NCI-H187 treated with DMSO at 0.1 percent for 48 hours (cell line): ENCODE measurements around the gene MELTF.

Experiments
- DNase-seq: peaks from one replicate; lab custom pipeline; 2025; lab: John Stamatoyannopoulos, UW

The MELTF gene

DNA sequence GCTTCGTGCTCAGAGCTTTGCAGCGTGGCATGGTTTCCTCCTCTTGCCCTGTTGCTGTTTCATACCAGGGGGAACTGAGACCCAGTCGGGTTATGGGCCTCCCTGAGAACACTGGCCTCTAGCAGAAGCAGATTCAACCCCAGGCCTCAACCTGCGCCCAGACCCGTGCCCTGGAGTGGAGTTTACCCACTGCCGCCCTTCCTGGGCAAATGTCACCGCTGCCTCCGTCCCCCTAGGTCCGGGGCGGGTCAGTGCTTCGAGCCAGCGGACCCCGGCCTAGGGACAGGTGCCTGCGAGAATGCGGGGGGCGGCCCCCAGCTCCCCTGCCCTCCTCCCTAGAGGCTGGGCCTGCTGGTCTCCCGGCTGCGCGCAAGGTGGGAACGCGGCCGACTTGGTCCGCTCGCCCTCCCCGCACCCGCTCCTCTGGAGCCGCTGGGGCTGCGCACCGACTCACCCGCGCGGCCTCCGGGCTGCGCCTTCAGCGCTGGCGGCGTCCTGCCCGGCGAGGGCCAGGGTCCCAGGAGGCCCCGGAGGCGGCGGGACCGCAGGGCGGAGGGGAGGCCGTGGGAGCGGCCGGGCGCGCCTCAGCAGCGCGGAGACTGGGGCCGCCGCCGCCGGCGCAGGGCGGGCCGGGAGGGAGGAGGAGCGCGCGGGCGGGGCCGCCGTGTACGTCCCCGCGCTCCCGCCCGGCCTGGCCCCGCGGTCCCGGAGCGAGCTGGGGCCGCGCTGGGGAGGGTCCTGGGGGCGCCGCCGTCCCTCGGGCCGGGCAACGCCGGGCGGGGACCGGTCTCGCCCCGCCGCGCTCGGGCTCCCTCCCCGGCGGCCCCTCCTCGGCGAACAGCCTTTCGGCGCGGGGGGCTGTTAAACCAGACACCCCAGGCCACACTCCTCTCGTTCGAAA lies 61.1 kb downstream of the MELTF start, which contains the start of gene PIGZ:
TSS of gene PIGZ (minus strand) at position 601 of the 901 bp plus-strand sequence. CDS start 16,802 bp downstream, outside the sequence.
- no peak for DNase-seq

DNA sequence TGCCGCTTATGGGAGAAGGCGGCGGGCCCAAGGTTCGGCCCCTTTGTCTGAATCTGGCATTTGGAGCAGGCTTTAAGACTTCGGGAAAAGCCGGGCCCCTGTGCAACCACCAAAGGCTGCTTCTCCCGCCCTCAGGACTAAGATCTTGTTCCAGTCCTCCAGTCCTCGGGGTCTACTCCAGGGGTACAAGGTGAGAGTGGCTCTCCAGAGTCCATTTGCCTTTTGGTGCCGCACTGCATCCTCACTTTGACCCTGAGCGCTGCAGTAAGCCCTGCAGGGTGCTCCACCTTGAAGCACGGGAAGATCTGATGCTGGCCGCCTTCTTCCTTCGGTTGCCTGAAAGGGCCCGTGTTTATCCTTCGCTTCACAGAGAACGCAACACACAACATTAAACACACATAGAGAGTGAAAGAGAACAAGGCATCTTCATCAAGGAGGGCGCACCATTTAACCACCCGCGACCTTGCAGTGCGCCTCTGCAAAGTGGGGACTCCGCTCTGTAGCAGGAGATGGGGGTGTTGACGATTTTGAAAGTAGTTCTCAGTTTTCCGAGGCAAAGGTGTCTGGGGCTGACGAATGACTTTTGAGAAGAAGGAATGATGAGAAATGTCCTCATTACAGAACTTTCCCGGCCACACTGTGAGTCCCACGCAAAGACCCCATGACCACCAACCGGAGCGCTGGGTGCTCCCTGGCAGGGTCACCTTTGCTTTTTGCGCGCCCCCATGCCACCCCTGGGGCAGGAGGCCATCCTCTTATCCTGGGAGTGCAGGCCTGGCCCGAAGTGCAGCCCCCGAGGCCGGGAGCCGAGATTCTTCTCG lies 62.0 kb downstream of the MELTF start:
- DNase-seq = no peak

DNA sequence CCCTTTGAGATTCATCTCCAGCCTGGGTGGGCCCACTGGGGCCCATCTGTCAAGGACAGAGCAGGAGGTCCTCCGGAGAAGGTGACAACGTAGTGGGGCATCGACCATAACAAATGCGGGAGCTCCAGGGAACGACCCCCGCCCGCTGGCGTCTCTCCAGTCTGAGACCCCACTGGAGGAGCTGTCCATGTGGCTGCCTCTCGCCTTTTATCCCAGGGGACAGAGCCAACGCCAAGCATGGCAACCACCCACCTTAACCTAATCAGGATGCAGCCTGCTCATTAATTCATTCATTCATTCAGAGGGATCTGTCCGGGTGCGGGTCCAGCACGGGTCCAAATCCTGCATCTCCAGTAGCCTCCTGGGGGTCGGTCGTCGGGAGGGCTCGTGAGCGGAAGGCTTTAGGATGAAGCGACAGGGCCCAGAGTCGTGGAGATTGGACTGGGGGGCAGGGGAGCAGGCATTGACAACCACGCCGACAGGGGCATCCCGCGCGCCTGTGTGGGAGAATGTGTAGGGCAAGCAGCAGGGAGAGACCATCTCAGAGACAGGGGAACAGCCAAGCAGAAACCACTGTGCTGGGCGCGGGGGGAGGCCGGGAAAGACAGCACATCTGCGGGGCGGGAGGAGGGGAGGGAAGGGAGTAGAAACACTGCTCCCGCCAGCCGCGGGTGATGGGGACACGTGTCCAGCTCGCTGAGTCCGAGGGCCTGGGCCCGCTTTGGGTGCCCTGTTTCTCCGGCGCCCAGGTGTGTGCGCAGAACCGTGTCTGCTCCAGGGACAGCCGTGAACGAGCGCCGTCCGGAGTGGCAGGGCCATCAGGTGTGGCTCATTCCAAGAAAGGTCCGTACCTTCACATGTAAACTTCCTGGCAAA lies 62.9 kb downstream of the MELTF start:
- no peak for DNase-seq

DNA sequence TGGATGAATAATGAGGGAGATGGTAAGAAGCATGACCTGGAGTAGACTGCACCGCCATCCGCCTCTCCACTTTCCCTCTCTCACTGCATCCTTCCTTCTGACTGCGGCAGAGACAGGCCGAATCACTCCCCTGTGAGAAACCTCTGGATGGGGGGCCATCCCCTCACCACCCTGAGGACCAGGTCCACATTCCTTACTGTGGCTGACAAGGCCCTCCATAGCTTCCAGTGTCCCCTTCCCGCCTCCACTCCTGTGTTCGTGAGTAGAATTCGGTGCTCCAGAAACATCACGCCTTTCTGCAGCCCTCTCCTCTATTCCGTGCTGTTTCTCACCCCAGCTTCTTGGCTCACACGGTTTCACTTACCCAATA lies 63.8 kb downstream of the MELTF start:
- DNase-seq = no peak

DNA sequence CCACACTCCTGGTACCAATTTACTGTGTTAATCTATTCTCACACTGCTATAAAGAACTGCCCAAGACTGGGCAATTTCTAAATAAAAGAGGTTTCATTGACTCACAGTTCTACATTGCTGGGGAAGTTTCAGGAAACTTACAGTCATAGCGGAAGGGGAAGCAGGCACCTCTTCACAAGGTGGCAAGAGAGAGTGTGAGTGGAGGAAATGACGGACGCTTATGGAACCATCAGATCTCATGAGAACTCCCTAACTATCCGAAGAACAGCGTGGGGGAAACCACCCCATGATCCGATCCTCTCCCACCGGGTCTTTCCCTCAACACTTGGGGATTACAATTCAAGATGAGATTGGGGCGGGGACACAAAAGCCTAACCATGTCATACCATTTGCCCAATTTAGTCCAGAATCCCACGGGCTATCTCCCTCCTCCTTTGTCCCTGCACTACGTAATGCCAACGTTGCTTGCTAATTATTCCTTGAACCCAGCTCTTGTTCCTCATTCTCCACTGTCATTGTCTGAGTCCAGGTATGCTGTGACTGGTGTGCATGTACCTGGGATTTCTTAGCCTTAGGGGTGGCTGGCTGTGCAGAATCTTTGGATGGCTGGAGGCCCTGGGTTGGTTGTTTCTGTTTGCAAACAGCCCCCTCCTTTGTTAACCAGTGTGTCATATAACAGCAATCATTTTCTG lies 64.4 kb downstream of the MELTF start:
- DNase-seq = no peak

DNA sequence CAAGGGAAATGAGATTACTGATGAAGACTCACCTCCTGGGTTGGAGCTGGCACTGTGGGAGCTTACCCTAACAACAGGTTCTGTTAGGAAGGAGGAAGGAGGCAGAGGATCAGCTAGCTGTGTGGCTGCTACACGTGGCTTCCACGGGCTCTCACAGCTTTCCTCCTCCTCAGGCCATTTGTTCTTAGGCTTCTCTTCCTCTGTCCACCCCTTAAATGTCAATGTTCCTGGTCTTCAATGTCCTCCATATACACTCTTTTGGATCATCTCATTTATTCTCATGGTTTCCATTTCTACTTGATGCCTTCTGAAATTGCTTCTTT lies 66.0 kb downstream of the MELTF start:
- DNase-seq = no peak

DNA sequence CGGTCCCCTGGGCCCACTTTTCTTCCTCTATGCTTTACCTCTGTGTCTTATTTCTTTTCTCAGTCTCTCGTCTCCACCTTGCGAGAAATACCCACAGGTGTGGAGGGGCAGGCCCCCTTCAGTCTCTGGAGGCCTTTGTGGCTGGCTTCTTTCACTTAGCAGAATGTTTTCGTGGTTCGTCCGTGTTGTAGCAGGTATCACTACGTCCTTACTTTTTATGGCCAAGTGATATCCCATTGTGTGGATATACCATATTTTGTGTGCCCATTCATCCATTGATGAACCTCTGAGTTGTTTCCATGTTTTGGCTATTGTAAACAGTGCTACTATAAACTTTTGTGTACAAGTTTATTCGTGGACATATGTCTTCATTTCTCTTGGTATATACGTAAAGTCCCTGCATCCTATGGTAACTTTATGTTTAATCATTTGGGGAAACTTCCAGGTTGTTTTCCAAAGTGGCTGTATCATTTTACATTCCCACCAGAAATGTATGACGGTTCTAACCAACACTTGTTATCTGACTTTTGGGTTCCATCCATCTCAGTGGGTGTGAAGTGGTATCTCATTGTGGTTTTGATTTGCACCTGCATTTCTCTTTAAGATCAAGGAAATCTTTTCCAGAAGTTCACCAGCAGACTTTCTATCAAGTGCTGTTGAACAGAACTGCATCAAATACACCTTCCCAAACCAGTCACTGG lies 66.5 kb downstream of the MELTF start:
- DNase-seq = no peak

DNA sequence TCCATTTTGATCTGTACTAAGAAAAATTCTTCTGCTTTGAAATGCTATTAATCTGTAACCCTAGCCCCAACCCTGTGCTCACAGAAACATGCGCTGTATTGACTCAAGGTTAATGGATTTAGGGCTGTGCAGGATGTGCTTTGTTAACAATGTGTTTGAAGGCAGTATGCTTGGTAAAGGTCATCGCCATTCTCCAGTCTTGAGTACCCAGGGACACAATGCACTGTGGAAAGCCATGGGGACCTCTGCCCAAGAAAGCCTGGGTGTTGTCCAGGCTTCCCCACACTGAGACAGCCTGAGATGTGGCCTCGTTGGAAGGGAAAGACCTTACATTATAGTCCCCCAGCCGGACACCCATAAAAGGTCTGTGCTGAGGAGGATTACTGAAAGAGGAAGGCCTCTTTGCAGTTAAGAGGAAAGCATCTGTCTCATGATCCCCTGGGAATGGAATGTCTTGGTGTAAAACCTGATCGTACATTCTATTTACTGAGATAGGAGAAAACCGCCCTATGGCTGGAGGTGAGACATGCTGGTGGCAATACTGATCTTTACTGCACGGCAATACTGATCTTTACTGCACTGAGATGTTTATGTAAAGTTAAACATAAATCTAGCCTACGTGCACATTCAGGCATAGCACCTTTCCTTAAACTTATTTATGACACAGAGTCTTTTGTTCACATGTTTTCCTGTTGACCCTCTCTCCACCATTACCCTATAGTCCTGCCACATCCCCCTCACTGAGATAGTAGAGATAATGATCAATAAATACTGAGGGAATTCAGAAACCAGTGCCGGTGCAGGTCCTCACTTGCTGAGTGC lies 67.3 kb downstream of the MELTF start:
- no peak for DNase-seq

DNA sequence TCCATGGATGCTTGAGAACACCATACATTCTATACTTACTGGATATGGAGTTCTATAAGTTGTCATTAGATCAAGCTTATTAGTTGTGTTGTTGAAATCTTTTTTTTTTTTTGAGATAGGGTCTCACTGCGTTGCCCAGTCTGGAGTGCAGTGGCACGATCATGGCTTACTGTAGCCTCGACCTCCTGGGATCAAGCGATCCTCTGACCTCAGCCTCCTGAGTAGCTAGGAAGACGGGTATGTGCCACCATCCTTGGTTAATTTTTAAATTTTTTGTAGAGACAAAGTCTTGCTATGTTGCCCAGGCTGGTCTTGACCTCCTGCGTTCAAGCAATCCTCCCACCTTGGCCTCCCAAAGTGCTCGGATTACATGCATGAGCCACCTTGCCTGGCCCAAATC lies 74.8 kb downstream of the MELTF start:
- DNase-seq = no peak
